ENCODE results near the gene DLGAP1.

GRCh38 chr18:4251873-4252272 is 203.2 kb downstream of the DLGAP1 start:
- no peak for TF ChIP-seq POLR2A (IDR thresholded peaks at IDR 0.05)
- no peak for TF ChIP-seq CTCF (IDR thresholded peaks at IDR 0.05)
- TF ChIP-seq EP300 (IDR thresholded peaks at IDR 0.05): no peak
